HG02678 (cell line): ENCODE data around the gene TOP3B.
"Not testable (repeated sequence)": the region's sequence is repeated elsewhere in the genome, so short reads cannot be mapped to it uniquely, and the experiment has no call there.

ENCODE experiments used
- ATAC-seq: cut with Tn5 transposase; IDR thresholded peaks from one replicate; pipeline ENCODE4 v1.9.1; 2021; ENCODE audit warnings: mild to moderate bottlenecking, moderate library complexity; ENCODE audit not compliant: unreplicated experiment

The TOP3B gene

GRCh38 chr22:21947040-21948014 lies 35.3 kb downstream of the TOP3B start:
- no peak for ATAC-seq

GRCh38 chr22:21946262-21946925 lies 36.2 kb downstream of the TOP3B start:
- ATAC-seq, result no peak

- ATAC-seq, result no peak
Measured at GRCh38 chr22:21945453-21946261, 36.9 kb downstream of the TOP3B start.

GRCh38 chr22:21944871-21945270 lies 37.7 kb downstream of the TOP3B start:
- no peak for ATAC-seq

- ATAC-seq, result no peak
Measured at GRCh38 chr22:21943571-21944448, 38.8 kb downstream of the TOP3B start.

GRCh38 chr22:21942407-21943343 lies 39.9 kb downstream of the TOP3B start:
- no peak for ATAC-seq

GRCh38 chr22:21941921-21942320 lies 40.7 kb downstream of the TOP3B start:
- no peak for ATAC-seq

GRCh38 chr22:21940521-21940920 lies 42.1 kb downstream of the TOP3B start:
- no peak for ATAC-seq

GRCh38 chr22:21939935-21940334 lies 42.7 kb downstream of the TOP3B start:
- ATAC-seq, result not testable (repeated sequence)

GRCh38 chr22:21939461-21939913 lies 43.1 kb downstream of the TOP3B start:
- no peak for ATAC-seq

- no peak for ATAC-seq
Measured at GRCh38 chr22:21938906-21939305, 43.7 kb downstream of the TOP3B start.

- ATAC-seq, result peak; percentile 91
Measured at GRCh38 chr22:21938071-21938822, 44.3 kb downstream of the TOP3B start.

- ATAC-seq, result no peak
Measured at GRCh38 chr22:21937821-21938070, 44.8 kb downstream of the TOP3B start.

GRCh38 chr22:21937041-21937820 lies 45.4 kb downstream of the TOP3B start:
- ATAC-seq, result no peak

GRCh38 chr22:21936151-21936775 lies 46.3 kb downstream of the TOP3B start:
- ATAC-seq, result no peak

GRCh38 chr22:21933910-21934309 lies 48.7 kb downstream of the TOP3B start:
- no peak for ATAC-seq

GRCh38 chr22:21933413-21933812 lies 49.2 kb downstream of the TOP3B start:
- no peak for ATAC-seq
